HEK293T (cell line): ENCODE measurements around the gene WWC2.

Source experiments
- ARNT ChIP-seq: fragments of 450-650 bp; IDR thresholded peaks from 2 replicates; pipeline ENCODE4 v1.6.1; 2017; ENCODE audit warnings: mild to moderate bottlenecking
- BHLHE40 ChIP-seq: fragments of 450-650 bp; IDR thresholded peaks from 2 replicates; pipeline ENCODE4 v1.6.1; 2016; ENCODE audit warnings: mild to moderate bottlenecking, moderate library complexity, borderline replicate concordance
- ELF4 ChIP-seq: fragments of 450-650 bp; IDR thresholded peaks from 2 replicates; pipeline ENCODE4 v1.6.1; 2017; ENCODE audit warnings: antibody characterized with exemption
- FOXA1 ChIP-seq: fragments of 450-650 bp; IDR thresholded peaks from 2 replicates; pipeline ENCODE4 v1.6.1; 2016; ENCODE audit warnings: mild to moderate bottlenecking
- FOXK2 ChIP-seq: fragments of 450-650 bp; IDR thresholded peaks from 2 replicates; pipeline ENCODE4 v1.6.1; 2016; ENCODE audit warnings: mild to moderate bottlenecking
- FOXM1 ChIP-seq: fragments of 450-650 bp; IDR thresholded peaks from 2 replicates; pipeline ENCODE4 v1.6.1; 2017; ENCODE audit warnings: mild to moderate bottlenecking, borderline replicate concordance
- L3MBTL2 ChIP-seq: fragments of 450-650 bp; conservative IDR thresholded peaks from 2 replicates; pipeline ENCODE4 v1.6.1; 2016; ENCODE audit warnings: mild to moderate bottlenecking
- SP1 ChIP-seq: fragments of 450-650 bp; IDR thresholded peaks from 2 replicates; pipeline ENCODE4 v1.6.1; 2017
- SUZ12 ChIP-seq: fragments of 450-650 bp; IDR thresholded peaks from 2 replicates; pipeline ENCODE4 v1.6.1; 2016; ENCODE audit warnings: mild to moderate bottlenecking
- TARDBP ChIP-seq: fragments of 450-650 bp; IDR thresholded peaks from 2 replicates; pipeline ENCODE4 v1.6.1; 2016
- ZNF384 ChIP-seq: fragments of 450-650 bp; IDR thresholded peaks from 2 replicates; pipeline ENCODE4 v1.6.1; 2016

DNA sequence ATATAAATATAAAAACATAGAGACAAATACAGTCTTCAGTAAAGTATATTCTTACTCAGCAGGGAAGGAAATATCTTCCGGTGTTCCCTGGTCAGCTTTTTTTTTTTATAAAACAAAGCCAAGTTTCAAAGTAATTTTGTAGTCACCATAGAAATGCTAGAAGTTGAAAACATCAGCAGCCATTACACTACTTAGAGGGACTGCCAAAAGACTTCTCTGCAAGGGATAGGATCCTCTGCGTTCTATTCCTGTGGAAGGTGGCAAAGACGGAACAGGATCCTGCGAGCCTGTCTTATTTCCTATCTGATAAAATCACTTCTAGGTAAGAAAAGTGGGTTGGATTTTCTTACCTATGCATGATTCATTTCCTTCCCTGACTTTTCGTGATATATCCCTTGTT, 201.6 kb downstream of the WWC2 start:
- no peak for TF ChIP-seq ZNF384
- TF ChIP-seq FOXM1, result no peak
- no peak for TF ChIP-seq L3MBTL2
- TF ChIP-seq ELF4, result no peak
- no peak for TF ChIP-seq FOXA1
- no peak for TF ChIP-seq SUZ12
- TF ChIP-seq TARDBP, result no peak
- TF ChIP-seq BHLHE40, result no peak
- no peak for TF ChIP-seq ARNT
- no peak for TF ChIP-seq FOXK2
- TF ChIP-seq SP1, result no peak
